Neuronal stem cell (in vitro differentiated cells): ENCODE measurements around the gene RAPGEF1.

Experiments used
- DNase-seq: peaks from one replicate; pipeline ENCODE4 v3.0.0-alpha.2; 2013; ENCODE audit warnings: low spot score
- H2AFZ ChIP-seq: one replicate; pipeline ENCODE4 v1.6.1; 2013; ENCODE audit warnings: mild to moderate bottlenecking, low read length, inconsistent platforms
- H2AK5ac ChIP-seq: 2 replicates; pipeline ENCODE4 v1.6.1; 2013; ENCODE audit warnings: low read depth, mild to moderate bottlenecking, inconsistent platforms, low read length, moderate library complexity, mixed read lengths
- H2BK120ac ChIP-seq: 2 replicates; pipeline ENCODE4 v1.6.1; 2013; ENCODE audit warnings: low read depth, mild to moderate bottlenecking, inconsistent platforms, low read length, moderate library complexity, mixed read lengths
- H2BK12ac ChIP-seq: one replicate; pipeline ENCODE4 v1.6.1; 2013; ENCODE audit warnings: low read length, inconsistent platforms
- H2BK15ac ChIP-seq: 2 replicates; pipeline ENCODE4 v1.6.1; 2013; ENCODE audit warnings: mild to moderate bottlenecking, low read length, inconsistent platforms, mixed read lengths
- H2BK5ac ChIP-seq: one replicate; pipeline ENCODE4 v1.6.1; 2013; ENCODE audit warnings: inconsistent platforms, mild to moderate bottlenecking, low read length, moderate library complexity
- H3K14ac ChIP-seq: one replicate; pipeline ENCODE4 v1.6.1; 2013; ENCODE audit warnings: low read length, inconsistent platforms
- H3K18ac ChIP-seq: 2 replicates; pipeline ENCODE4 v1.6.1; 2013; ENCODE audit warnings: low read length, inconsistent platforms
- H3K23ac ChIP-seq: 2 replicates; pipeline ENCODE4 v1.6.1; 2013; ENCODE audit warnings: low read depth, mild to moderate bottlenecking, mixed read lengths, low read length, inconsistent platforms; ENCODE audit not compliant: poor library complexity
- H3K27ac ChIP-seq: replicated peaks from 3 replicates; pipeline ENCODE4 v1.5.1; 2013; ENCODE audit warnings: low read length, inconsistent platforms
- H3K27me3 ChIP-seq, 3 experiments: 2 replicates each; pipeline ENCODE4 v1.6.1; 2013; ENCODE audit warnings: low read length in 3 of 3, mild to moderate bottlenecking in 2 of 3, inconsistent platforms in 1 of 3, low read depth in 1 of 3, mixed read lengths in 1 of 3, moderate library complexity in 1 of 3; ENCODE audit not compliant: control insufficient read depth in 3 of 3, insufficient read depth in 3 of 3
- H3K36me3 ChIP-seq, 2 donors: replicated peaks in 1 of 2; 2 replicates each; pipeline ENCODE4 v1.6.1; 2013; ENCODE audit warnings: low read length in 2 of 2; ENCODE audit not compliant: control insufficient read depth in 2 of 2, insufficient read depth in 2 of 2
- H3K4ac ChIP-seq: 2 replicates; pipeline ENCODE4 v1.6.1; 2013; ENCODE audit warnings: inconsistent platforms, mild to moderate bottlenecking, low read length, moderate library complexity
- H3K4me1 ChIP-seq, 2 donors: 1 replicate in 1 of 2; 2 replicates in 1 of 2; pipeline ENCODE4 v1.6.1; 2013; ENCODE audit warnings: low read length in 2 of 2, low read depth in 1 of 2; ENCODE audit not compliant: control insufficient read depth in 2 of 2, insufficient read depth in 1 of 2
- H3K4me2 ChIP-seq: one replicate; pipeline ENCODE4 v1.6.1; 2013; ENCODE audit warnings: mild to moderate bottlenecking, low read length, inconsistent platforms; ENCODE audit not compliant: insufficient read depth, poor library complexity, severe bottlenecking
- H3K4me3 ChIP-seq, 2 donors: 2 replicates each; pipeline ENCODE4 v1.5.1; 2013; ENCODE audit warnings: low read length in 2 of 2, mild to moderate bottlenecking in 2 of 2, inconsistent platforms in 1 of 2, moderate library complexity in 1 of 2
- H3K79me1 ChIP-seq: one replicate; pipeline ENCODE4 v1.6.1; 2013; ENCODE audit warnings: low read depth, mild to moderate bottlenecking, inconsistent platforms, low read length, moderate library complexity
- H3K9ac ChIP-seq: one replicate; pipeline ENCODE4 v1.6.1; 2013; ENCODE audit warnings: mild to moderate bottlenecking, low read depth, low read length, inconsistent platforms; ENCODE audit not compliant: poor library complexity
- H3K9me3 ChIP-seq, 2 donors: replicated peaks in 1 of 2; 2 replicates each; pipeline versions ENCODE3 to v1.6.1; 2013; ENCODE audit warnings: low read length in 2 of 2, mild to moderate bottlenecking in 2 of 2, inconsistent platforms in 1 of 2, low read depth in 1 of 2, mixed read lengths in 1 of 2, moderate library complexity in 1 of 2; ENCODE audit not compliant: control insufficient read depth in 2 of 2, insufficient read depth in 1 of 2
- H4K8ac ChIP-seq: one replicate; pipeline ENCODE4 v1.6.1; 2013; ENCODE audit warnings: low read depth, mild to moderate bottlenecking, inconsistent platforms, low read length, moderate library complexity
- H4K91ac ChIP-seq: one replicate; pipeline ENCODE4 v1.6.1; 2013; ENCODE audit warnings: low read length, low read depth, mild to moderate bottlenecking, inconsistent platforms; ENCODE audit not compliant: poor library complexity
- WGBS, 2 donors: extraction: QIAGEN DNeasy Blood & Tissue Kit; methylation state at CpG; one replicate each; pipeline ENCODE4 v1.1.7; 2013; ENCODE audit warnings: missing lambda C conversion rate in 2 of 2, mixed read lengths in 1 of 2; ENCODE audit not compliant: insufficient read length in 2 of 2, insufficient replicate concordance in 1 of 2; ENCODE audit errors: extremely low coverage in 2 of 2; 5-methylcytosine and 5-hydroxymethylcytosine counted together

Gene RAPGEF1

GRCh38 chr9:131590907-131591844 is 148.7 kb downstream of the RAPGEF1 start:
- H3K27ac ChIP-seq = no peak overlapping the region
- no peaks in the 10 kb centered on the region for H3K4me1 ChIP-seq
- H3K4me2 ChIP-seq = no peak overlapping the region
- H3K36me3 ChIP-seq = peaks cover 15 to 70% of the 10 kb centered on the region in 2 donors
- H2BK120ac ChIP-seq = no peak overlapping the region
- H3K18ac ChIP-seq = peak overlapping the region; percentile 12
- no peak overlapping the region for H4K8ac ChIP-seq
- no peaks in the 10 kb centered on the region for H3K79me1 ChIP-seq
- H2AK5ac ChIP-seq = peak overlapping the region; percentile 23
- no peak overlapping the region for H3K4me3 ChIP-seq
- H2AFZ ChIP-seq = no peak overlapping the region
- H2BK5ac ChIP-seq = no peak overlapping the region
- no peak overlapping the region for H4K91ac ChIP-seq
- H3K27me3 ChIP-seq = no peaks in the 10 kb centered on the region
- H3K9ac ChIP-seq = no peak overlapping the region
- WGBS, 2 donors = no CpG with 5 or more reads among the region's 21 CpGs
- peak; percentile 44 for DNase-seq
- H2BK15ac ChIP-seq = no peak overlapping the region
- H3K4ac ChIP-seq = no peak overlapping the region
- H3K14ac ChIP-seq = no peak overlapping the region
- peak overlapping the region; percentile 52 for H3K23ac ChIP-seq
- H3K9me3 ChIP-seq = no peaks in the 10 kb centered on the region
- no peak overlapping the region for H2BK12ac ChIP-seq

GRCh38 chr9:131590449-131590848 is 149.4 kb downstream of the RAPGEF1 start:
- Histone ChIP-seq H2AFZ (no peak overlapping the region), H3K4me1 (no peaks in the 10 kb centered on the region), H3K4me3 (no peak overlapping the region), H2BK120ac (no peak overlapping the region), H4K8ac (no peak overlapping the region), H2BK15ac (no peak overlapping the region), H2BK5ac (no peak overlapping the region), H2AK5ac (no peak overlapping the region), H3K18ac (no peak overlapping the region), H3K14ac (no peak overlapping the region), H3K27me3 (no peaks in the 10 kb centered on the region), H3K36me3 (peaks cover 10 to 65% of the 10 kb centered on the region in 2 donors), H3K79me1 (no peaks in the 10 kb centered on the region), H3K27ac (no peak overlapping the region), H3K9ac (no peak overlapping the region), H3K4ac (no peak overlapping the region), H3K4me2 (no peak overlapping the region), H3K9me3 (no peaks in the 10 kb centered on the region), H3K23ac (no peak overlapping the region), H4K91ac (no peak overlapping the region), H2BK12ac (no peak overlapping the region)
- no CpG with 5 or more reads among the region's 13 CpGs for WGBS, 2 donors
- DNase-seq = no peak

DNA sequence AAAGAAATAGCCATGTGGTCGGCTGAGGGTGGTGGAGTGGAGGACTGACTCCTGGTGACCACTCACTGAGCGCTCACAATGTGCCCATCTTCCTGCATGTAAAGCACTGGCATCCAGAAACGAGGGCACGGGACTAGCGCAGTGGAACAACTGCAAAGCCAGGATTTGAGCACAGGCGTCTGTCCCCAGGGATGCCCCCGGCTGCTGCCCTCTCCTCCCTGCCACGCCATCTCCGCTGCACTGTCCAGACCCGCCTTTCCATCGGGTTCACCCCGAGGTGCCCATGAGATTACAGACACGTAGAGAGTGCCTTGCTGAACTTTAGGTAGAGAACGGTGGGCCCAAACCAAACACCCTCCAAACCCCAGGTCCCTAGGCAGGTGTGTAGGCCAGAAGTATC is 149.9 kb downstream of the RAPGEF1 start:
- H2BK12ac ChIP-seq = no peak overlapping the region
- no peak overlapping the region for H4K91ac ChIP-seq
- H4K8ac ChIP-seq = no peak overlapping the region
- H3K14ac ChIP-seq = no peak overlapping the region
- H3K27ac ChIP-seq = no peak overlapping the region
- H2AK5ac ChIP-seq = no peak overlapping the region
- no peak overlapping the region for H3K18ac ChIP-seq
- no peaks in the 10 kb centered on the region for H3K9me3 ChIP-seq
- H2AFZ ChIP-seq = no peak overlapping the region
- no peak overlapping the region for H3K9ac ChIP-seq
- no peak for DNase-seq
- no peaks in the 10 kb centered on the region for H3K4me1 ChIP-seq
- WGBS, 2 donors = no CpG with 5 or more reads among the region's 14 CpGs
- no peaks in the 10 kb centered on the region for H3K27me3 ChIP-seq
- no peaks in the 10 kb centered on the region for H3K79me1 ChIP-seq
- H3K4me3 ChIP-seq = no peak overlapping the region
- H2BK15ac ChIP-seq = no peak overlapping the region
- H2BK120ac ChIP-seq = no peak overlapping the region
- no peak overlapping the region for H3K23ac ChIP-seq
- H3K4ac ChIP-seq = no peak overlapping the region
- no peak overlapping the region for H2BK5ac ChIP-seq
- no peak overlapping the region for H3K4me2 ChIP-seq
- H3K36me3 ChIP-seq = peaks cover 10 to 64% of the 10 kb centered on the region in 2 donors

GRCh38 chr9:131589124-131589711 is 150.7 kb downstream of the RAPGEF1 start:
- no peaks in the 10 kb centered on the region for H3K79me1 ChIP-seq
- no peak overlapping the region for H3K14ac ChIP-seq
- H3K27ac ChIP-seq = no peak overlapping the region
- peaks cover 15 to 67% of the 10 kb centered on the region in 2 donors for H3K36me3 ChIP-seq
- no peak overlapping the region for H2BK120ac ChIP-seq
- no peaks in the 10 kb centered on the region for H3K4me1 ChIP-seq
- H3K4me3 ChIP-seq = no peak overlapping the region
- H2AK5ac ChIP-seq = no peak overlapping the region
- no peaks in the 10 kb centered on the region for H3K9me3 ChIP-seq
- DNase-seq = no peak
- no peak overlapping the region for H4K91ac ChIP-seq
- H3K18ac ChIP-seq = no peak overlapping the region
- H2BK5ac ChIP-seq = no peak overlapping the region
- WGBS, 2 donors = no CpG with 5 or more reads among the region's 16 CpGs
- peak overlapping the region; percentile 38 for H3K9ac ChIP-seq
- H3K27me3 ChIP-seq = no peaks in the 10 kb centered on the region
- H4K8ac ChIP-seq = no peak overlapping the region
- no peak overlapping the region for H2BK12ac ChIP-seq
- no peak overlapping the region for H3K23ac ChIP-seq
- H3K4ac ChIP-seq = no peak overlapping the region
- H2AFZ ChIP-seq = no peak overlapping the region
- no peak overlapping the region for H2BK15ac ChIP-seq
- H3K4me2 ChIP-seq = no peak overlapping the region
